H1 (cell line): ENCODE measurements around the gene NHLRC2.

ENCODE experiments used
- CBX5 ChIP-seq: fragments of 300-800, 300-1000 bp; sonication (generic); IDR thresholded peaks from 2 replicates; pipeline ENCODE4 v1.7.1; 2016; ENCODE audit warnings: antibody characterized with exemption, low read length, low read depth
- EP300 ChIP-seq, 2 experiments: IDR thresholded peaks; 1 replicate in 1 of 2; 2 replicates in 1 of 2; pipeline ENCODE4 v1.6.1; 2011 to 2012; ENCODE audit warnings: low read depth in 2 of 2, low read length in 2 of 2, mild to moderate bottlenecking in 2 of 2, borderline replicate concordance in 1 of 2, inconsistent platforms in 1 of 2, moderate library complexity in 1 of 2
- USF2 ChIP-seq: IDR thresholded peaks from 2 replicates; pipeline ENCODE4 v1.6.1; 2011; ENCODE audit warnings: low read length, improper control_type of control experiment
- TF ChIP-seq, protein P1 (sequence below), 3 experiments: IDR thresholded peaks; 1 replicate in 2 of 3; 2 replicates in 1 of 3; pipeline versions ENCODE4 v1.5.1 to v1.6.1; 2011; ENCODE audit warnings: low read length in 3 of 3, mild to moderate bottlenecking in 3 of 3, inconsistent platforms in 2 of 3, low read depth in 1 of 3, moderate library complexity in 1 of 3; ENCODE audit not compliant: insufficient read depth in 1 of 3; ENCODE audit errors: control extremely low read depth in 1 of 3

DNA sequence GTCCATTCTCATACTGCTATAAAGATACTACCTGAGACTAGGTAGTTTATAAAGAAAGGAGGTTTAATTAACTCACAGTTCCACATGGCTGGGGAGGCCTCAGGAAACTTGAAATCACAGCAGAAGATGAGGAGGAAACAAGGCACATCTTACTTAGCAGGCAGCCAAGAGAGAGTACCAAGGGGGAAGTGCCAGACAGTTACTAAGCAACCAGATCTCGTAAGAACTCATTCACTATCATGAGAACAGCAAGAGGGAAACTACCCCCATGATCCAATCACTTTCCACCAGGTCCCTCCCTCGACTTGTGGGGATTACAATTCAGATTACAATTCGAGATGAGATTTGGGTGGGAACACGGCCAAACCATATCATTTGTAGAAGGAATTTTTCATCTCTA, 36.3 kb downstream of the NHLRC2 start:
- TF ChIP-seq CBX5 (no peak), EP300 (IDR thresholded peaks at IDR 0.05; ENCODE audit: borderline replicate concordance in 1 of 2, low read depth in 2 of 2, low read length in 2 of 2) (no peak), USF2 (no peak)
- TF ChIP-seq, protein P1, sequence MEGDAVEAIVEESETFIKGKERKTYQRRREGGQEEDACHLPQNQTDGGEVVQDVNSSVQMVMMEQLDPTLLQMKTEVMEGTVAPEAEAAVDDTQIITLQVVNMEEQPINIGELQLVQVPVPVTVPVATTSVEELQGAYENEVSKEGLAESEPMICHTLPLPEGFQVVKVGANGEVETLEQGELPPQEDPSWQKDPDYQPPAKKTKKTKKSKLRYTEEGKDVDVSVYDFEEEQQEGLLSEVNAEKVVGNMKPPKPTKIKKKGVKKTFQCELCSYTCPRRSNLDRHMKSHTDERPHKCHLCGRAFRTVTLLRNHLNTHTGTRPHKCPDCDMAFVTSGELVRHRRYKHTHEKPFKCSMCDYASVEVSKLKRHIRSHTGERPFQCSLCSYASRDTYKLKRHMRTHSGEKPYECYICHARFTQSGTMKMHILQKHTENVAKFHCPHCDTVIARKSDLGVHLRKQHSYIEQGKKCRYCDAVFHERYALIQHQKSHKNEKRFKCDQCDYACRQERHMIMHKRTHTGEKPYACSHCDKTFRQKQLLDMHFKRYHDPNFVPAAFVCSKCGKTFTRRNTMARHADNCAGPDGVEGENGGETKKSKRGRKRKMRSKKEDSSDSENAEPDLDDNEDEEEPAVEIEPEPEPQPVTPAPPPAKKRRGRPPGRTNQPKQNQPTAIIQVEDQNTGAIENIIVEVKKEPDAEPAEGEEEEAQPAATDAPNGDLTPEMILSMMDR (IDR thresholded peaks at IDR 0.05; ENCODE audit: control extremely low read depth in 1 of 3, insufficient read depth in 1 of 3, low read depth in 1 of 3, low read length in 3 of 3): no peak
